DMS 273 treated with DMSO at 0.1 percent for 48 hours (cell line): Measurements from ENCODE around the gene CLCNKB.
"Not testable (repeated sequence)": the region's sequence is repeated elsewhere in the genome, so short reads cannot be mapped to it uniquely, and the experiment has no call there.

ENCODE experiments used
- DNase-seq: peaks from one replicate; lab custom pipeline; 2025; lab: John Stamatoyannopoulos, UW

Gene CLCNKB

DNA sequence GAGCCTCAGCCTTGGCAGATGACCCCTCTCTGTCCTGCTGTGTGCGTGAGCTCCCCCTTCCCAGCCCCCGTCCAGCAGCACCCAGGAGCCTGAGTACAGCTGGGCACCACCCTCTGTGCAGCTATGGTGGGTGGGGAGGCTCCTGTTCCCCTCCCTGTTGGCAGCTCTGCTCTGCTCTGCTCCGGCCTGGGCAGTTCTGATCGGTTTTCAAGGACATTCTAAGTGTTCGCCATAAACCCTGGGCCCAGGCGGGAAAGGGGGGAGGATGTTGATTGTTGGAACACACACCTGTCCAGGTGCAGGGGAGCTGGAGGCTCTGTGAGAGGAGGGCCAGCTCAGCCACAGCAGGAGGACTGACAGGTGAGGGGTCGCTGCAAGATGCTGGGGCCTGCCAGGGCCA is at the start of gene CLCNKB:
CLCNKB (plus strand) TSS at position 262 of the 400 bp plus-strand sequence. CDS start 711 bp downstream, outside the sequence.
- DNase-seq: no peak

DNA sequence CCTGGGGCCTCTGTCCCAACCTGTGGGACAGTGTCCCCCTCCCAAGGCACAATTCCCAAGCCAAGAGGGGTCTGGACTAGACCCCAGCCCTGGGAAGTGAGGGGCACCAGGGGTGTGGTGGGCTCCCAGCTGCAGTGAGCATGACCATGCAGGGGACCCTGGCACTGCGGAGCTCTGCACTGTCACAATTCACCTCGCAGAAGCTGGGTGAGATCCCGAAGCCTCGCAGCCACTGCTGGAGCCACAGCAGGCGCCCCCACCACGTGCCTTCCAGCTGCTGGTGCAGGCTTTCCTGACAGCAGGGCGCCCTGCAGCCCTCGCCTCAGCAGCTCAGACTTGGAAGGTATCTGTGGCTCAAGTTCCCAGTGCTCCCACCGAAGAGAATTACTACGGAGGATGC is 49.5 kb upstream of the CLCNKB start:
- no peak for DNase-seq

DNA sequence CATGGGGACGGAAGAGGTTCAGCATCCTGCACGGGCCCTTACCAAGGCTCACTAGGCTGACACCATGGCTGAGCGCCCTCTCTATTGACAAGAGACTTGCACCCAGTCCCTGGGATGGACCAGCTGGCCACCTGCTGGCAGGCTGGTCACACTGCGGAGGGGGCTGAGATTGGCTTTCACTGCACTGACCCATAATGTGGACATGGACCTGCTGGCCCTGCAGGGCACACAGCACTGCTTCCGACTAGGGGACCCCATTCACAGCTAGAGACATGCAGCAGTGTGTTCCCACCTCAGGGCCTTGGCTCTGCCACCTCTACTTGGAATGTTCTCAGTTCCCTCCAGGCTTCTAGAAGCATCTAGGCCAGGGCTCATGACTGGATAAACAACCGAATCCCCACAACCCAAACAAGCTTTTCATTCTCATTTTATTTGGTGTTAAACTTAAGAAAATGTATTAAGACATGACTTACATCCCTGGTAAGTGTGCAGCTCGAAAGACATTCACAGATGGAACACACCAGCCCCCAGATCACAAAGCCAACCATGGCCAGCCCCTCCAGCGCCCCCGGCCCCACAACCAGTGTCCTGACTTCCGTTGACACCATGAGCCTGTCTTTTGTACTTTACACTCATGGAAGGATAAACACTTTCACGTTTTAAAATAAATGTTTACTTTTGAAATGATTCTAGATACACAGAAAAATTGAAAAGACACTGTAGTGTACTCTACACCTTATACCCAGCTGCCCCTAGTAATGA is 48.8 kb upstream of the CLCNKB start:
- DNase-seq: no peak

DNA sequence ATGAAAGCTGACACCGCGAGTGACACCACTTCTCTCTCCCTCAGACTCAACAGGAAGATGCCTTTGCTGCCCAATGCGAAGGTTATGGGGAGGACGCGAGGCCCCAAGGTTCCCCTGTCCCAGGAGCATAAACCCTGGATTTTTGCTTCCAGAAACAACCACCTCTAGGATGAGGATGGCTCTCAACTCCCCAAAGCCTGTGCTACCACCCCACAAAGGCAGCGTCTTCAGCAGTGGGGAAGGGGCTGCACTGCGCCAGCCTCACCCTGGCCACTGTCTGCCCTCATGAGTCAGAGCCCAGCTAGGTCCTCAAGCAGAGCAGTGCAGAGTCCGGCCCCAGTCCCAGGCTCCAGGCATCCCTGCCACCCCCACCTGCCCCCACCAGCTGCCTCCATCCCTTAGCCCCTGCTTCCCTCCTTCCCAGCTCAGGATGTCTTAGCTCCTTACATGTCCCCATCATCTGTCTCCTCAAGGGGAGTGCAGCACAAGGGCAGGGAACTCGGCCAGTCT is 46.5 kb upstream of the CLCNKB start:
- DNase-seq: no peak

DNA sequence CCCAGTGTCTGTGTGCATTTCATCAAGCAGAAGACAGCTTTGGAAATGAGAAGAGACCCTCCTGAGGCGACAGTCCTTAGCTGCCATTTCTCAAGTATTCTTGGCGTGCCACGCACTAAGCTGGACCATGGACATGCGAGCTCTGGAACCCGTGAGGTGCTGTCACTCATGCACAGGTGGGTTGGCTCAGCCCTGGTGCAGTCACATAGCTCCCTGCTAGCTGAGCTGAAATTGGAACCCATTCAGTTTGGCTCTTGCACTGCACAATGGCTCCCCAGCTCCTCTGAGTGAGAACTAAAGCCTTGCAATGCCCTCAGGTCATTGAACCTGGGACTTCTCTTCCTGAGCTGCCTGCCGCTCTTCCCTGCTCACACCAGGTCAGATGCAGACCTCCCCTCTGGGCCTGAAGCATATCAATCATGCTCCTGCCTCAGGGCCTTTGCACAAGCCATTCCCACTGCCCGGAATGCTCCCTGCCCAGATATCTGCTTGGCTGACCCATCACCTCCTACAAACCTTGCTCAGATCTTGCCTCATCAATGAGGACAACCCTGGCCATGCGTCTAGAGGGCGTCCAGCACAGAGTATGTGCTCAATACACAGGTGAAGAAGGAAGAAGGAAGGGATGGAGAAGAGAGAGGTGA is 45.8 kb upstream of the CLCNKB start:
- DNase-seq: no peak

DNA sequence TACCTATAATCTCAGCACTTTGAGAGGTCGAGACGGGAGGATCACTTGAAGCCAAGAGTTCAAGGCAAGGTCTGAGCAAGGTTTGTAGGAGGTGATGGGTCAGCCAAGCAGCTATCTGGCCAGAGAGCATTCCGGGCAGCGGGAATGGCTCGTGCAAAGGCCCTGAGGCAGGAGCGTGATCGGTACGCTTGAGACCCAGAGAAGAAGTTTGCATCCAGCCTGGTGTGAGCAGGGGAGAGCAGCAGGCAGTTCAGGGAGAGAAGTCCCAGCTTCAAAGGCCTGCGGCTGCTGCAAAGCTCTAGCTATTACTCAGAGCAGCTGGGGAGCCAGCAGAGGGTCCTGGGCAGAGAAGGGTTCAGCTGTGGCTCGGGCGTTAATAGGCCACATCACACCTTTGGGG is 44.7 kb upstream of the CLCNKB start:
- DNase-seq: no peak

DNA sequence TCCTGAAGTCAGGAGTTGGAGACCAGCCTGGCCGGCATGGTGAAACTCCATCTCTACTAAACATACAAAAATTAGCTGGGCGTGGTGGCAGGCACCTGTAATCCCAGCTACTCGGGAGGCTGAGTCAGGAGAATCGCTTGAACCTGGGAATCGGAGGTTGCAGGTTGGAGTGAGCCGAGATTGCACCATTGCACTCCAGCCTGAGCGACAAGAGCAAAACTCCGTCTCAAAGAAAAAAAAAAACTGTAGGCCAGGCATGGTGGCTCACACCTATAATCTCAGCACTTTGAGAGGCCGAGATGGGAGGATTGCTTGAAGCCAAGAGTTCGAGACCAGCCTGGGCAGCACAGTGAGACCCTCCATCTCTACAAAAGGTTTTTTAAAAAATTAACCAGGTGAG is 42.3 kb upstream of the CLCNKB start:
- DNase-seq: not testable (repeated sequence)

DNA sequence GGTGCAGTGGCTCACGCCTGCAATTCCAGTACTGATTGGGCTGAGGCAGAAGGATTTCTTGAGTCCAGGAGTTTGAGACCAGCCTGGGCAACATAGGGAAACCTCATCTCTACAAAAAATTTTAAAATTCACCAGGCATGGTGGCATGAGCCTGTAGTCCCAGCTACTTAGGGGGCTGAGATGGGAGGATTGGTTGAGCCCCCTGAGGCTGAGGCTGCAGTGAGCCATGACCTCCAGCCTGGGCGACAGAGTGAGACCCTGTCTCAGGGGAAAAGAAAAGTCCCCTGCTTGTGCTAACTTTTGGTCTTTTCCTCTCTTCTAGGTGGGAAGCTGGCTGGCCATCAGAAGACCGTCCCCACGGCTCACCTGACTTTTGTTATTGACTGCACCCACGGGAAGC is 38.0 kb upstream of the CLCNKB start:
- DNase-seq: no peak

DNA sequence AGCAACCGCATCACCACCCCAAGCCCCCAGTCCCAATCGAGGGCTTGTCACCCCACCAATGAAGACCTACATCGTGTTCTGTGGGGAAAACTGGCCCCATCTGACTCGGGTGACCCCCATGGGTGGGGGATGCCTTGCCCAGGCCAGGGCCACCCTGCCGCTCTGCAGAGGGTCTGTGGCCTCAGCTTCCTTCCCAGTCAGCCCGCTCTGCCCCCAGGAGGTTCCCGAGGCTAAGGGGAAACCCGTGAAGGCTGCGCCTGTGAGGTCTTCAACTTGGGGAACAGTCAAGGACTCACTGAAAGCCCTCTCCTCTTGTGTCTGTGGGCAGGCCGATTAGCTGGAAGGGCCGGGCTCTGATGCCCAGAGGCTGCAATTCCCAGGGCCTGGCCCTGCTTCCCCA is 37.6 kb upstream of the CLCNKB start:
- DNase-seq: no peak

DNA sequence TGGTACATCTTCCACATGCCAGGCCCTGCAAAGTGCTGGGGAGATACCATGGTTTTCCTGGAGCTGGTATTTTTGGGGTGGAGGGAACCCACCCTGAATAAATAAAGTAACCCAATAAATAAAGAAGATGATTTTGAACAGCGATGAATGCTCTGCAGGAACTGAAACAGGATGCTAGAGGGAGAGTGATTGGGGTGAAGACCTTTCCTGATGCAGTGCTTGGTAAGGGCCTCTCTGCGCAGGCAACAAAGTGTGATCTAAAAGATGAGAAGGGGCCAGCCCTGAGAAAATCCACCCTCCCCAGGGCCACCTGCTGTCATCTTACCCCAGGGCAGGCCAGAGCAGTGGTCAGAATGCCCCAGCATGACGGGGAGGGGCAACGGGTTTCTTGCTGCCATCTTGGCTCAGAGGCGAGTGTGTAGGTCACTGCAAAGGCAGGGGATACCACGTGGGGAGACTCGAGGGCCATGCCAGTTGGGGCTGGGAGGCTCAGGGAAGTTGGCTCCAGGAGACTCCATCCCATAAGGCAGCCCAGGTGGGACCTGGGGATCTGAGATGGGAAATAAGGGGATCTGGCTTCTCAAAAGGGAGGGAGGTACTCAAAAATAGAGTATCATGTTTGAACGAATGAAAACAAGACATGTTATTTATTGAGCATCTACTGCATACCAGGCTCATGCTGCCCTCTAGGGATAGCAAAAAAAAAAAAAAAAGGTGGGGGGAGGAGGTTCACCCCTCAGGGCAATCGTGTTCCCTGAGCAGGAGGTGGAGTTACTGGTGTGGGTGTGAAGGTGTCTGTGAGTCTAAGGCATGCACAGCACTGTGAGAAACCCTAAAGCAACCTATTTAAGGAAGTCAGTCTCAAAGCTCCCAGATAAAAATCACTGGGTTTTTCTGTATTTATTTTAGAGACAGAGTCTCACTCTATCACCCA is 36.8 kb upstream of the CLCNKB start:
- no peak for DNase-seq

DNA sequence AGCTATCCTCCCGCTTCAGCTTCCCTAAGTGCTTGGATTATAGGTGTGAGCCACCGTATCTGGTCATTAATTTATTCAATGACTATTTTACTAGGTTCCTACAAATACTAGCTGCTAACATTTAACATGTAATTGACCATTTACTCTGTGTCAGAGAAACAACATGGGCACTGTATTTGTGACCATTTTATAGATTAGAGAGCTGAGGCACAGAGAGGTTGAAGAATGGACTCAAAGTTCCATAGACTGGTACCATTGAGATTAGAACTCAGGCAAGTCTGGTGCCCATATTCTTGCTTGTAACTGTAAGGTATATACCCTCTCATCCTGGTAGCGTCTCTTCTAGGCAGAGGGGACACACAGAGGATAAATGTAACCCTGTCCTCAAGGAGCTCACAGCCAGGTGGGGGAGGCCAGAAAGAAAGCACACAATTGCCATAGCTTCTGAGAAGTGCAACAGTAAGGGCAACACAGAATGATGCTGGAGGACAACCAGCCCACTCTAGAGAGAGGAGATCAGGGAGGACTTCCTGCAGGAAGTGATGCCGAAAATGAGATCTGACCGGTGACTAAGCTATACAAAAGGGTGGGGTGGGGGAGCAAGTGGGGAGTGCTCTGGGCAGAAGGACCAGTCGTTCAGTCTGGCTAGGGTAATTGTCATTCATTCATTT is 35.8 kb upstream of the CLCNKB start:
- DNase-seq: no peak

DNA sequence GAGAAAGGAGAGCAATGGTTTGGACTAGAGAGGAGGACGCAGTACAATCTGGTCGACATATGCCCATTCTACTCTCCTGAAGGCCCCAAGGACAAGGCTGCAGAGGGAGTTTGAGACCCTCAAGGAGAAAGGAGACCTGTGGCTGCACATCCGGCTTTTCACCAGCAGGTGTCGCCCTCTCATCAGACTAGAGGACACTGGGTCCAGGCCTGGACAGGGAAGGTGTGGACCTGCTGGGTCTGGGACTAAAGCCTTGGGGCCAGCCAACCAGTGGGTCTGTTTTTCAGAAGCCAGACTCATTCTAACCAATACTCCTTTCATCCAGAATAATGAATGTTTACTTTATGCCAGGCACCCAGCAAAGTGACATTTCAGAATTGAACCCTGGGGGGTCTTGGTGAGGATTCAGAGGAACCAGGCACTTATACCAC is 34.5 kb upstream of the CLCNKB start:
- DNase-seq: peak; percentile 40

DNA sequence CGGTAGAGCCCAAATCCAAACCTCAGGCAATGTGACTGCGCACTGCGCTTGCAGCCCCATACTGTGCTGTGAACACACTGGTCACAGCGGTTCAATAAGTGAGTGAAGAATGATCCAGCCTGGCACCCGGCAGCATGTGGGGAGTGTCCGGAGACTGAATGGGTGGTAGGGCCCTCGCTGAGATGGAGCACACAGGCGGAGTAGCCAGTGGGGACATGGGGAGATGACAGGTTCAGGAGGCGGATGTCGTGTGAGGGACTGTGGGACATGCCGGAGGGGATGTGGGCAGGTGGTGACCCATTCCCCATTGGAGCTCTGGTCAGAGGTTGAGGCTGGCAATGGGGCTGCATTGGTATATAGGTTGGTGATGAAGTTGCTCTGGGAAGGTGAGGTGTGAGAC is 33.9 kb upstream of the CLCNKB start:
- no peak for DNase-seq

DNA sequence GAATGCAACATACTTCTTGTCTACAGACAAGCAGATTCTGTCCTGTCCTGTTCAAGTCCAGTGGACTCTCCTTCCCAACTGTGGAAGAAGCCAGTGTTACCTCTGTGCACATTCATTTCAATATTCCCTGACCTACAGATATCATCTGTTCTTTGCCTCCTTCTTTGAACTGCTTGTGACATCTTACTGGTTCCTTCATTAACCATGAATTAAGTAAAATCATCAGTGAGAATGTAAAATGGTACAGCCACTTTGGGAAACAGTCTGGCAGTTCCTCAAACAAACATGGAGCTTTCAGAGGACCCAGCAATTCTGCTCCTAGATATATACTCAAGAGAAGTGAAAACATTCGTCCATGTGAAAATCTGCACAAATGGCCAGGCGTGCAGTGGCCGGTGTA is 32.7 kb upstream of the CLCNKB start:
- DNase-seq: no peak

DNA sequence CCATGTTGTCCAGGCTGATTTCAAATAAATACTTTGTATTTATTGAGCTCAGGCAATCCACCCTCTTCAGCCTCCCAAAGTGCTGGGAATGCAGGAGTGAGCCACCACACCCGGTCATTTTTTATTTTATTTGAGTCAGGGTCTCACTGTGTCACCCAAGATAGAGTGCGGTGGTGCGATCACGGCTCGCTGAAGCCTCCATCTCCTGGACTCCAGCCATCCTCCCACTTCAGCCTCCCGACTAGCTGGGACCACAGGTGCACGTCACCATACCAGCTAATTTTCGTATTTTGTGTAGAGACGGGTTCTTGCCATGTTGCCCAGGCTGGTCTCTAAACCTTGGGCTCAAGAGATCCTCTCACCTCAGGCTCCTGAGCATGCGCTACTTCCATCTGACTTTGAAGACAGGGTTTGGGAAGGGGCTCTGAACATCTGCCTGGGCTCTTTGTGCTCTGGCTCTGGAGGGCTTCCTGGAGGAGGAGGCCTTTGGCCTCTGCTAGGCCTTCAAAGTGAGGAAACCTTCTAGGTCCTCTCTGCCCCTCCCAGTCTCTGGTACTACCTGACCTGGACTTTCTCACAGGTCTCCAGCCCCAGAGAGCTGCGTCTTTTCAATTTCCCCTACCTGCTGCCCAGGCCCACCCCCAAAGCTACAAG is 31.5 kb upstream of the CLCNKB start:
- no peak for DNase-seq

DNA sequence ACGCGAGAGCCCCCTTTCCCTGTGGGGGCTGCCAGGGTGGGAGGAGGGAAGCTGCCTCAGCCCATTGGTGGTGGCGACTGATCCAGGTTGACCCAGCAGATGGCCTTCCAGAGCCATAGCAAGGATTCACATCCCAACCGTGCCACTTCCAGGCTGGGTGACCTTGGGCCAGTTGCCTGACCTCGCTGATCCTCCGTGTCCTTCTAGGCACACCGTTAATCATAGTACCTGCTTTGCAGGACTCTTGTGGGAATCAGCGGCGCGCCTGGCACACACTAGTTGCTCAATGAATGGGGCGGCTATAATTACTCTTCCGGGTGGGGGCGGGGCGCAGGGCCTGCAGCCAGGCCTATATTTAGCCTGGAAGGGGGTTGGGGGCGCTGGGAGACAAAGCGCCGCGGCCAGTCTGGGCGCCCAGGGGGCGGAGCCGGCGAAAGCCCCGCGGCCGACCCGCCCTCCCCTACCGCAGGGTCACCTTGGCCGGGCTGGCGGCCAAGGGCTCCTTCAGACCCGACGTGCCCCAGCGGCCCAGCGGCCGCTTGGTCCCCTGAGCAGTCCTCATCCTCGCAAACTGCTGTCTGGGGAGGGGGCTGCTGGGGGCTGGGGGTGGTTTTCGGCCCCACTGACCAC is 30.9 kb upstream of the CLCNKB start:
- no peak for DNase-seq

DNA sequence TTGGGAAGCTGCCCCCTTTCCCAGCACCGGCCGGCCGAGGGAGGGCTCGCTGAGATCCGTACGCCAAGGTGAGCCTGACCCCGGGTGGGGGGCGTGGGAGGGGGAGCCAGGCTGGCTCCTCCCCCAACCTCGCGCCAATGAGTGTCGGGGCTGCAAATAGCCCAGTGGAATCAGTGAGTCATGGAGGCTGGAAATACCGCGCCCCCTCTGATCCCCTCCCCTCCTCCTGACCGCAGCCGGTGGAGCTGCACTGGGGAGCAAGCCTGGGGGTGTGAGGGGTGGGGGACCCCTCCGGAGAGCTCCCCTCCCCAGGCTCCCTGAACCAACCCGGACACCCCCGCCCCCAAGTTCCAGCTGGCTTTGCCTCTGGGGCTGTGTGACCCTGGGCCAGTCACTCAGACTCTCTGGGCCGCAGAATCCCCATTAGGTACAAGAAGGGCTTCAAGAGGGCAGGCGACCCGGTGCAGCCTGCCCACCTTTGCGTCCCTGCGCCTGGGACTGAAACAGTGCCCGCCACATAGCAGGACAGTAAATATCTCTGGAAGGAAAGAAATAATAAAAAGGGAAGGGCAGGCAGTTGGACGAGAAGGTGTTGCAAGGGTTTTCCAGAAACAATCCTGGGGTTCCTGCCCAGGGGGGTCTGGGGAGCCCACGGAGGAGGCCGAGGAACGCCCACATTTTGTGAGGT is 30.2 kb upstream of the CLCNKB start:
- no peak for DNase-seq

DNA sequence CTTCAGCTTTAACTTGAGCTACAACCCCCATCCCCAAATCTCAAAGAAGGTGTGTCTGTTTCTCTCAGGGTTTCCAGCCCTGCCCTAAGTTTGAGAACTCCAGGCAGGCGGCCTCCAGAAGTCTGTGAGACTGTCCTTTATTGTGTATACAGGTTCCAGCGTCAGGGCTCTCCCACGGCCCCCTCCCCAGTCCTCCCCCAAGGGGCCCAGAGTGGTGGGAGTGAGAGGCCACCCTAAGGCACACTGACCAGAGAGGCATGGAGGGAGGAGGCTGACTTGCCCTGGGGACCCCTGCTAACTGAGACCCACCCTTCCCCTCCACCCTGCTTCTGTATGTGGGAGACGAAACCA is 29.7 kb upstream of the CLCNKB start:
- DNase-seq: no peak

DNA sequence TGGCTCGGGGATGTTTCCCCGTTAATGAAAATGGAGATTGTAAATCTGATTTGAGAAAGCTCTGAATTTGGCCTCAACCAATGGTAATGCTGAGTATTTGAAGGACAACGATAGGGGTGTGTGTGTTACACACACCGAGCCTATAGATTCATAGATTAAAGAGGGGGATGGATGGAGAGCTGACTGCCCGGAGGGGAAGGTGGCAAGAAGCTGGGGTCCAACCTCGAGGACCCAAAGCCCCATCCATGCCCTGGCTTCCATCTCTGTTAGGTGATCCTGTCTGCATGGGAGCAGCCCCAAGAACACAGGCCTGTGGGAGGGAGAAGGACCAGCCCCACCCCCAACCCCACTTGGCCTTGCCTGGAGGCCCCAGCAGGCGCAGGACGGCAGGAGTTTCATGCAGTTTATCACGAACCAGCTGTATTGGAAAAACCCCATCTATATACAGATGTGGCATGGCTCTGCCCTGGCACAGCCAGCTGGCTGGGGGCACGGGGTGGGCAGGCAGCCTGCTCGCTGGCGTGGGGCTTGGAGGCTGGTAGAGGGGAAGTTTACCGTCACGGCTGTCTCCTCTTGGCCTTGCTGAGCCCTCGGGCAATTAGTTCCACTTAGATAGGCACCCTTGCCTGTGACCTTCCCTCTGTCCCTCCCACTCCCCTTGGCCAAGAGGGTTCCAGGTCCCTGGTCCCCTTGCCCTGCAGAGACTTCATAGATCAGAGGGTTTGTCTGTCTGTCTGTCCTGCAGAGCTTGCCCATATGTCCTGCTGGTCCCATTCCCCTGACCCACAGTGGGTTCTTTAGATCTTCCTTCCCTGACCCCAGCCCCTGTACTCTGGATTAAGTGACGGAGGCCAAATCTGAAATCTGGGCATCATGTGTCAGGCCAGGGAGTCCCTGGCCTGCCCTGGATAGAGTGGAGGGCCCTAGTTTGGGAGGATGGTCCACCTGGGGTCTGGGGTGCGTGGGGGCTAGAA is 28.8 kb upstream of the CLCNKB start:
- no peak for DNase-seq
